HEK293 (cell line): ENCODE measurements around the gene TBC1D22A.

Experiments used
- YY1 ChIP-seq: fragments of 450-650 bp; formaldehyde crosslinking; IDR thresholded peaks from 2 replicates; pipeline ENCODE4 v1.5.1; 2018; ENCODE audit warnings: missing biosample characterization, missing genetic modification characterization
- ZNF169 ChIP-seq: fragments of 450-650 bp; formaldehyde crosslinking; IDR thresholded peaks from 2 replicates; pipeline ENCODE4 v1.5.1; 2016; ENCODE audit warnings: missing biosample characterization, missing genetic modification characterization
- ZNF18 ChIP-seq: fragments of 450-650 bp; formaldehyde crosslinking; IDR thresholded peaks from 2 replicates; pipeline ENCODE4 v1.5.1; 2016; ENCODE audit warnings: missing biosample characterization, missing genetic modification characterization
- ZNF239 ChIP-seq: fragments of 450-650 bp; formaldehyde crosslinking; IDR thresholded peaks from 2 replicates; pipeline ENCODE4 v1.5.1; 2016; ENCODE audit warnings: missing biosample characterization, missing genetic modification characterization
- ZNF513 ChIP-seq: fragments of 450-650 bp; IDR thresholded peaks from 2 replicates; pipeline ENCODE4 v1.5.1; 2018; ENCODE audit warnings: missing biosample characterization, missing genetic modification characterization
- TF ChIP-seq, protein P1 (sequence below): fragments of 450-650 bp; formaldehyde crosslinking; IDR thresholded peaks from 2 replicates; pipeline ENCODE4 v1.5.1; 2016; ENCODE audit warnings: missing biosample characterization, missing genetic modification characterization

DNA sequence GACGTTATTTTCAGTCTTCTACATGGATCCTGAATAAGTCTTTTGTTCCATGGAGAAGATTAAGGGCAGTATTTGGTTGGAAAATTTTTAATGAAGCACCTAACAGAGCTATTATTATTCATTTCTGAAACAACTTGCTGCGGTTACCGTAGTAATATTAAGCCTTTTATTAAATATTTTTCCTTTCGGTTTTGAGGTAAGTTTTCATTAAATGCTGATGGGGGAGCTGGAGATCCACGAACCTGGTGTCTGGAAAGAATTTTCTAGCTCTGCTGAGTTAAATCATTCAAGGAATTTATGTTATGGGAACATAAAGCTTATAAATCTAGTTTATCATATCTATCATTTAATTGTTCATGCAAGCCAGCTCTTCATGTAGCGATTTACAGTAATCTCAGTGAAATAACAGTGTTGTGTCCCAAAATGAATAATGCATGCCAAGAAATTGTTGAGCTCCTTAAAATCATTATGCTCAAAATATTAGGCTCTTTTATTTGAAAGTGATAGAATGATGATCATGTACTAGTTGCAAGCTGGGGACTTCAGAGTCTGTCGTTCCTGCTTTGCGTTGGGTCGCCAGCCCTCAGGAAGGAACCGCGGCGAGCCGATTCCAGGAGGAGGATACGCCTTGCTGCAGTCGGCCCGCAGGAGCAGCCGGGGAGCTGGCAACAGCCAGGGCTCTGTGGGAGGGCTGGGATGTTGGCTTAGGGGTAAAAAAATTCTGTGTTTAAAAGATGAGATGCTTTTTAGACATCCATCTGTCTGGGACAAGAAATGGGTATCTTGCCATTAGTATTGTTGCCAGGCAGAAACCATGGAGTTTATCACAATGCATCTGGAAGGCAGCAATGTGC is 83.1 kb downstream of the TBC1D22A start:
- no peak for TF ChIP-seq ZNF169 (tag by site-specific recombination)
- no peak for TF ChIP-seq ZNF513
- no peak for TF ChIP-seq YY1 (tag by site-specific recombination)
- no peak for TF ChIP-seq ZNF239 (tag by site-specific recombination)
- no peak for TF ChIP-seq ZNF18 (tag by site-specific recombination)
- TF ChIP-seq, protein P1, sequence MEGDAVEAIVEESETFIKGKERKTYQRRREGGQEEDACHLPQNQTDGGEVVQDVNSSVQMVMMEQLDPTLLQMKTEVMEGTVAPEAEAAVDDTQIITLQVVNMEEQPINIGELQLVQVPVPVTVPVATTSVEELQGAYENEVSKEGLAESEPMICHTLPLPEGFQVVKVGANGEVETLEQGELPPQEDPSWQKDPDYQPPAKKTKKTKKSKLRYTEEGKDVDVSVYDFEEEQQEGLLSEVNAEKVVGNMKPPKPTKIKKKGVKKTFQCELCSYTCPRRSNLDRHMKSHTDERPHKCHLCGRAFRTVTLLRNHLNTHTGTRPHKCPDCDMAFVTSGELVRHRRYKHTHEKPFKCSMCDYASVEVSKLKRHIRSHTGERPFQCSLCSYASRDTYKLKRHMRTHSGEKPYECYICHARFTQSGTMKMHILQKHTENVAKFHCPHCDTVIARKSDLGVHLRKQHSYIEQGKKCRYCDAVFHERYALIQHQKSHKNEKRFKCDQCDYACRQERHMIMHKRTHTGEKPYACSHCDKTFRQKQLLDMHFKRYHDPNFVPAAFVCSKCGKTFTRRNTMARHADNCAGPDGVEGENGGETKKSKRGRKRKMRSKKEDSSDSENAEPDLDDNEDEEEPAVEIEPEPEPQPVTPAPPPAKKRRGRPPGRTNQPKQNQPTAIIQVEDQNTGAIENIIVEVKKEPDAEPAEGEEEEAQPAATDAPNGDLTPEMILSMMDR (tag by site-specific recombination): no peak
